Adrenal gland (tissue), 19 donors: ENCODE data around the gene NUDT22. TPM values are rescaled to one million over a fixed set of nuclear protein-coding genes. Genes with fewer than 3 reads are reported as not detected.

ENCODE experiments used
- DNase-seq, 7 donors: peaks; one replicate each; pipeline ENCODE4 v3.0.0-alpha.2; 2019 to 2020
- H3K27ac ChIP-seq, 5 donors: fragments of 200-600 bp; sonication (generic) in 4 of 5; 1 replicate in 3 of 5; 2 replicates in 2 of 5; pipeline versions ENCODE4 v1.5.1 to v1.8.0; 2016 to 2020; ENCODE audit warnings: mild to moderate bottlenecking in 1 of 5
- H3K27me3 ChIP-seq: fragments of 200-600 bp; 2 replicates; pipeline ENCODE4 v1.8.0; 2021
- H3K36me3 ChIP-seq, 2 donors: fragments of 200-600 bp; replicated peaks in 1 of 2; 1 replicate in 1 of 2; 2 replicates in 1 of 2; pipeline versions ENCODE4 v1.5.1 to v1.8.0; 2018 to 2022
- H3K4me1 ChIP-seq, 2 donors: fragments of 200-600 bp; replicated peaks in 1 of 2; 1 replicate in 1 of 2; 2 replicates in 1 of 2; pipeline versions ENCODE4 v1.5.1 to v1.8.0; 2018 to 2021
- H3K4me3 ChIP-seq, 4 donors: fragments of 200-600 bp; sonication (generic) in 3 of 4; one replicate each; pipeline ENCODE4 v1.5.1; 2016 to 2018
- H3K9me3 ChIP-seq, 3 donors: fragments of 200-600 bp; sonication (generic) in 1 of 3; replicated peaks in 1 of 3; 1 replicate in 2 of 3; 2 replicates in 1 of 3; pipeline versions ENCODE4 v1.5.1 to v1.8.0; 2016 to 2021
- CTCF ChIP-seq, 6 experiments: fragments of 450-650 bp in 4 of 6; fragments of 200-600 bp in 2 of 6; sonication (generic) in 1 of 6; IDR thresholded peaks; 1 replicate in 5 of 6; 2 replicates in 1 of 6; pipeline versions ENCODE4 v1.5.1 to v1.8.0; 2016 to 2021; ENCODE audit warnings: antibody characterized with exemption in 6 of 6, mild to moderate bottlenecking in 2 of 6, moderate library complexity in 1 of 6
- POLR2A ChIP-seq, 2 donors: fragments of 450-650 bp; IDR thresholded peaks; one replicate each; pipeline ENCODE4 v1.6.1; 2017; ENCODE audit warnings: antibody characterized with exemption in 2 of 2, mild to moderate bottlenecking in 2 of 2, moderate library complexity in 1 of 2
- WGBS, 4 donors: extraction: QIAGEN DNeasy Blood & Tissue Kit in 2 of 4; methylation state at CpG; one replicate each; pipeline versions ENCODE4 v1.1.5 to v1.1.7; 2013 to 2017; 5-methylcytosine and 5-hydroxymethylcytosine counted together
- intact Hi-C, 2 donors: fragments of 100-400 bp; cut with DNase I; formaldehyde crosslinking; loops; one replicate each; pipeline versions ENCODE4 v1.14.1 to v1.15.0; 2022 to 2023
- long read RNA-seq, 10 donors: library from polyadenylated mRNA in 3 of 10; unstranded in 2 of 10; stranded (forward) in 1 of 10; transcript quantifications; one replicate each; pipeline ENCODE4 v2.0.0 and lab custom pipeline, GENCODE V29; 2021 to 2026
- polyA plus RNA-seq, 3 donors: library from polyadenylated mRNA; stranded (reverse); fragments of 200-250 nt in 2 of 3; fragments of 350-450 nt in 1 of 3; fragmentation: Illumina TruSeq in 1 of 3; extraction: RNeasy Lipid Tissue Mini Kit (QIAGEN cat#74804) in 1 of 3; gene quantifications; one replicate each; pipeline ENCODE4 v1.2.3, GENCODE V29; 2013 to 2014
- total RNA-seq, 9 donors: library from RNA; depleted of rRNA in 4 of 9; stranded (reverse); fragments of >200 nt in 4 of 9; fragments of 120-200 nt in 1 of 9; fragmentation: NEBNext Ultra II Directional in 1 of 9; extraction: Animal tissue kit (Norgen Biotek cat#: 25700) in 1 of 9; gene quantifications; one replicate each; pipeline versions ENCODE4 v1.1.0 to v1.2.4, GENCODE V29; 2013 to 2023
- donor health status: healthy with polysubstance abuse.
- donor health status: Bipolar disorder and iron deficiency.
- donor health status: DM: yes; HTN: yes; CAD: no.
- donor health status: DM: no; HTN: no; CAD: no.
- donor health status: DM: no; HTN: no; CAD: no.
- donor health status: DM: yes; HTN: yes; CAD: no.

NUDT22 gene, protein sequence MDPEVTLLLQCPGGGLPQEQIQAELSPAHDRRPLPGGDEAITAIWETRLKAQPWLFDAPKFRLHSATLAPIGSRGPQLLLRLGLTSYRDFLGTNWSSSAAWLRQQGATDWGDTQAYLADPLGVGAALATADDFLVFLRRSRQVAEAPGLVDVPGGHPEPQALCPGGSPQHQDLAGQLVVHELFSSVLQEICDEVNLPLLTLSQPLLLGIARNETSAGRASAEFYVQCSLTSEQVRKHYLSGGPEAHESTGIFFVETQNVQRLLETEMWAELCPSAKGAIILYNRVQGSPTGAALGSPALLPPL
- 100 to 1,000 TPM in 2 of 9 donors, 10 to 100 TPM in 7; 67.2 to 126 (median 79.9) TPM for total RNA-seq
- polyA plus RNA-seq, result 100 to 1,000 TPM in 2 of 3 donors, 10 to 100 TPM in 1; 19.5 to 190 (median 101) TPM
- long read RNA-seq, donor 1, transcript NUDT22-201 (6 exons, 1,094 nt), result major isoform, 12 of 28 reads
- long read RNA-seq, donor 1, partial matches to known transcripts, result 9 of 28 reads
- long read RNA-seq, donor 1, other reads (novel, unspliced or antisense), result 0 of 28 reads
- long read RNA-seq, donor 2, transcript NUDT22-201 (6 exons, 1,094 nt), result major isoform, 11 of 113 reads
- long read RNA-seq, donor 2, partial matches to known transcripts, result 77 of 113 reads
- long read RNA-seq, donor 2, other reads (novel, unspliced or antisense), result 23 of 113 reads
- long read RNA-seq, donor 3, partial matches to known transcripts, result 7 of 16 reads
- long read RNA-seq, donor 3, other reads (novel, unspliced or antisense), result 0 of 16 reads
- long read RNA-seq, donor 4, transcript NUDT22-201 (6 exons, 1,094 nt), result major isoform, 25 of 61 reads
- long read RNA-seq, donor 4, partial matches to known transcripts, result 19 of 61 reads
- long read RNA-seq, donor 4, other reads (novel, unspliced or antisense), result 16 of 61 reads
- long read RNA-seq, donor 5, transcript NUDT22-201 (6 exons, 1,094 nt), result major isoform, 40 of 92 reads
- long read RNA-seq, donor 5, partial matches to known transcripts, result 29 of 92 reads
- long read RNA-seq, donor 5, other reads (novel, unspliced or antisense), result 22 of 92 reads
- long read RNA-seq, donor 6, transcript NUDT22-201 (6 exons, 1,094 nt), result major isoform, 13 of 36 reads
- long read RNA-seq, donor 6, partial matches to known transcripts, result 7 of 36 reads
- long read RNA-seq, donor 6, other reads (novel, unspliced or antisense), result 12 of 36 reads
- long read RNA-seq, donor 7, partial matches to known transcripts, result 6 of 13 reads
- long read RNA-seq, donor 7, other reads (novel, unspliced or antisense), result 0 of 13 reads
- long read RNA-seq, donor 8, partial matches to known transcripts, result 6 of 12 reads
- long read RNA-seq, donor 8, other reads (novel, unspliced or antisense), result 0 of 12 reads
- long read RNA-seq, donor 9, partial matches to known transcripts, result 5 of 10 reads
- long read RNA-seq, donor 9, other reads (novel, unspliced or antisense), result 0 of 10 reads
- long read RNA-seq, donor 10, transcript NUDT22-201 (6 exons, 1,094 nt), result major isoform, 6 of 9 reads
- long read RNA-seq, donor 10, partial matches to known transcripts, result 0 of 9 reads
- long read RNA-seq, donor 10, other reads (novel, unspliced or antisense), result 0 of 9 reads

- Histone ChIP-seq H3K27ac (peak within 1 kb of the TSS; percentile 66 to 92 (median 83)), H3K4me3 (peak within 1 kb of the TSS; percentile 69 to 84 (median 74)), H3K36me3 (peaks cover 0 to 12% of the 10 kb centered on the region in 2 donors), H3K27me3 (no peaks in the 10 kb centered on the region), H3K4me1 (peaks cover 14 to 37% of the 10 kb centered on the region in 2 donors), H3K9me3 (no peaks in the 10 kb centered on the region)
- WGBS, 4 donors, result 0 to 1% (median 0%) methylated on average over 11 to 54 of the region's 54 CpGs
- intact Hi-C loops, result no loop called here
- TF ChIP-seq POLR2A (IDR thresholded peaks at IDR 0.05) (peak; percentile 44 to 71), CTCF (IDR thresholded peaks at IDR 0.05) (peak in 1 of 6 experiments; percentile 18)
- DNase-seq, result peak; percentile 86 to 94 (median 90)
Observed at GRCh38 chr11:64225608-64226506, at the start of gene NUDT22, which contains the start of gene TRPT1. Gene NUDT22, plus strand, starts transcription at chr11:64226274. Its CDS starts 379 bp downstream, at chr11:64226653. Gene TRPT1, minus strand, starts transcription at chr11:64226186. Its CDS starts 326 bp downstream, at chr11:64225860.

DNA sequence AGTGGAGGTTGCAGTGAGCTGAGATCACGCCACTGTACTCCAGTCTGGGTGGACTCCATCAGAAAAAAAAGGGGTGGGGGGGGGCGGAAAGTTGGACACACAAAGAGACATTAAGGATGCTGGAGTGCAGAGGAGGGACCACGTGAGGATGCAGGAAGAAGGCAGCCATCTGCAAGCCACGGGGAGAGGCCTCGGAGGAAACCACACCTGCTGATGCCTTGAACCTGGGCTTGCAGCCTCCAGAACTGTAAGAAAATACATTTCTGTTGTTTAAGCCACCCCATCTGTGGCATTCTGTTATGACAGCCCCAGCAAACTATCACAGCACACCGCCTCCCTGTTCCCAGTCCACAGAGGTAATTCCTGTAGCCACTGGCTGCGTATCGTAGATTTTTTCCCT lies 49.3 kb upstream of the NUDT22 start:
- DNase-seq, result no peak
- peaks cover 15% of the 10 kb centered on the region in 2 donors for H3K4me1 ChIP-seq
- no peak overlapping the region for H3K27ac ChIP-seq
- H3K27me3 ChIP-seq, result no peaks in the 10 kb centered on the region
- TF ChIP-seq CTCF (IDR thresholded peaks at IDR 0.05) (no peak), POLR2A (IDR thresholded peaks at IDR 0.05) (no peak)
- H3K36me3 ChIP-seq, result no peaks in the 10 kb centered on the region
- intact Hi-C loops, result no loop called here
- no peaks in the 10 kb centered on the region for H3K9me3 ChIP-seq
- H3K4me3 ChIP-seq, result no peak overlapping the region
- WGBS, 4 donors, result 86 to 92% (median 89%) methylated on average over 6 to 8 of the region's 8 CpGs

GRCh38 chr11:64178203-64178602 lies 47.9 kb upstream of the NUDT22 start:
- Histone ChIP-seq H3K27ac (no peak overlapping the region), H3K4me1 (peaks cover 22 to 25% of the 10 kb centered on the region in 2 donors), H3K27me3 (no peaks in the 10 kb centered on the region), H3K36me3 (no peaks in the 10 kb centered on the region), H3K9me3 (no peaks in the 10 kb centered on the region), H3K4me3 (no peak overlapping the region)
- TF ChIP-seq CTCF (IDR thresholded peaks at IDR 0.05) (no peak), POLR2A (IDR thresholded peaks at IDR 0.05) (no peak)
- WGBS, 4 donors, result 85 to 95% (median 92%) methylated on average over 1 of the region's 1 CpG
- DNase-seq, result no peak
- intact Hi-C loops, result no loop called here
